OCI-LY7 (cell line): Measurements from ENCODE around the gene ZBTB16.

Source experiments
- CTCF ChIP-seq: fragments of 200-600 bp; sonication (generic); conservative IDR thresholded peaks from 2 replicates; pipeline ENCODE4 v1.5.1; 2014; ENCODE audit warnings: mild to moderate bottlenecking, antibody characterized with exemption, low read length, moderate library complexity, mixed read lengths
- EZH2phosphoT487 ChIP-seq: fragments of 200-600 bp; sonication (generic); IDR thresholded peaks from 2 replicates; pipeline ENCODE4 v1.6.1; 2018; ENCODE audit warnings: low read depth, borderline replicate concordance, mild to moderate bottlenecking, mixed run types, antibody characterized with exemption, low read length, moderate library complexity, mixed read lengths

DNA sequence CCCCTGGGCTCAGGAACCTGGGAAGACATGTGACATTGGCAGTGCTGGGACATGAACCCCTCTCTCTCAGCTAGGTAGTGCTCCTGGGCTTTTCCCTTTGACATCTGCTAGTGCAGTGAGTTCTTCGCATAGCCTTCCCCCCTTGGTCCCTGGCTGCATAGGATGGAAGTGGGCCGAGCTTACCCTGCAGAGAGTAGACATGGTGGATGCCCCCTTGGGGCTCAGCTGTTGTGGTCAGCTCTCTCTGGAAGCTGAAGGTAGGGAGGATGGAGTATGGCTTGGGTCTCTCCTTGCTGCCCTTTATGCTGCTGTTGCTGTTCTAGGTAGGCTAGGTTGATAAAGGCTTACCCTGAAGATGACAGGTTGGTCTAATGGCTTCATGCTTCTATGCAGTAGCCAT, 92.1 kb downstream of the ZBTB16 start:
- TF ChIP-seq CTCF (no peak), EZH2phosphoT487 (no peak)
